H9 (cell line): ENCODE results near the gene CALN1. TPM values are rescaled to one million over a fixed set of nuclear protein-coding genes. Genes with fewer than 3 reads are reported as not detected.
A peak's percentile ranks its signal among the peaks of the same experiment; 100 is the strongest.

Experiments used
- DNase-seq: peaks from one replicate; pipeline ENCODE4 v3.0.0-alpha.2; 2017
- H2AFZ ChIP-seq: one replicate; pipeline ENCODE4 v1.6.1; 2013; ENCODE audit warnings: mild to moderate bottlenecking, low read length, control low read depth, moderate library complexity
- H2AK5ac ChIP-seq: 2 replicates; pipeline ENCODE4 v1.6.1; 2013; ENCODE audit warnings: low read length, control low read depth, mixed read lengths; ENCODE audit not compliant: insufficient read length
- H2BK120ac ChIP-seq: one replicate; pipeline ENCODE4 v1.6.1; 2013; ENCODE audit warnings: low read depth, mild to moderate bottlenecking, low read length, control low read depth, inconsistent platforms; ENCODE audit not compliant: poor library complexity, severe bottlenecking
- H2BK12ac ChIP-seq: 2 replicates; pipeline ENCODE4 v1.6.1; 2013; ENCODE audit warnings: low read length, control low read depth, mixed read lengths, low read depth; ENCODE audit not compliant: insufficient read length
- H2BK15ac ChIP-seq: 2 replicates; pipeline ENCODE4 v1.6.1; 2013; ENCODE audit warnings: low read depth, low read length, control low read depth
- H2BK20ac ChIP-seq: one replicate; pipeline ENCODE4 v1.6.1; 2013; ENCODE audit warnings: low read depth, mild to moderate bottlenecking, low read length, control low read depth, inconsistent platforms; ENCODE audit not compliant: poor library complexity, severe bottlenecking
- H2BK5ac ChIP-seq: 2 replicates; pipeline ENCODE4 v1.6.1; 2013; ENCODE audit warnings: low read length, control low read depth, mixed read lengths; ENCODE audit not compliant: insufficient read length
- H3K14ac ChIP-seq: 2 replicates; pipeline ENCODE4 v1.6.1; 2013; ENCODE audit warnings: low read length, control low read depth; ENCODE audit not compliant: insufficient read depth
- H3K18ac ChIP-seq: 2 replicates; pipeline ENCODE4 v1.6.1; 2013; ENCODE audit warnings: low read depth, mild to moderate bottlenecking, mixed read lengths, low read length, control low read depth; ENCODE audit not compliant: insufficient read length
- H3K23ac ChIP-seq: 2 replicates; pipeline ENCODE4 v1.6.1; 2013; ENCODE audit warnings: low read length, control low read depth, mixed read lengths, low read depth; ENCODE audit not compliant: insufficient read length
- H3K23me2 ChIP-seq: 2 replicates; pipeline ENCODE4 v1.6.1; 2013; ENCODE audit warnings: low read depth, mild to moderate bottlenecking, mixed read lengths, low read length, control low read depth; ENCODE audit not compliant: insufficient read length, poor library complexity, severe bottlenecking
- H3K27ac ChIP-seq: 2 replicates; pipeline ENCODE4 v1.5.1; 2013; ENCODE audit warnings: low read length, control low read depth, mixed read lengths, low read depth; ENCODE audit not compliant: insufficient read length
- H3K27me3 ChIP-seq: 2 replicates; pipeline ENCODE4 v1.6.1; 2013; ENCODE audit warnings: low read length, control low read depth, inconsistent platforms; ENCODE audit not compliant: insufficient read depth
- H3K4ac ChIP-seq: 2 replicates; pipeline ENCODE4 v1.6.1; 2013; ENCODE audit warnings: low read depth, mild to moderate bottlenecking, control low read depth, inconsistent platforms, low read length, moderate library complexity
- H3K4me1 ChIP-seq: 2 replicates; pipeline ENCODE4 v1.6.1; 2013; ENCODE audit warnings: low read length, control low read depth, inconsistent platforms; ENCODE audit not compliant: insufficient read depth
- H3K4me2 ChIP-seq: 2 replicates; pipeline ENCODE4 v1.6.1; 2013; ENCODE audit warnings: low read length, control low read depth, mixed read lengths; ENCODE audit not compliant: insufficient read length, insufficient read depth
- H3K56ac ChIP-seq: 2 replicates; pipeline ENCODE4 v1.6.1; 2013; ENCODE audit warnings: low read depth, mild to moderate bottlenecking, mixed read lengths, low read length, control low read depth; ENCODE audit not compliant: insufficient read length
- H3K79me1 ChIP-seq: 2 replicates; pipeline ENCODE4 v1.6.1; 2013; ENCODE audit warnings: low read depth, mild to moderate bottlenecking, moderate library complexity, low read length, control low read depth, inconsistent platforms; ENCODE audit not compliant: insufficient read depth, poor library complexity, severe bottlenecking
- H3K79me2 ChIP-seq: 2 replicates; pipeline ENCODE4 v1.6.1; 2013; ENCODE audit warnings: low read length, control low read depth, inconsistent platforms; ENCODE audit not compliant: insufficient read depth
- H3K9ac ChIP-seq: 2 replicates; pipeline ENCODE4 v1.6.1; 2013; ENCODE audit warnings: low read length, control low read depth, mixed read lengths; ENCODE audit not compliant: insufficient read length; ENCODE audit errors: extremely low read depth
- H3K9me3 ChIP-seq: one replicate; pipeline ENCODE4 v1.6.1; 2013; ENCODE audit warnings: low read depth, low read length, inconsistent platforms; ENCODE audit not compliant: control insufficient read depth
- H3T11ph ChIP-seq: one replicate; pipeline ENCODE4 v1.6.1; 2013; ENCODE audit warnings: mild to moderate bottlenecking, low read length, control low read depth, inconsistent platforms
- H4K20me1 ChIP-seq: one replicate; pipeline ENCODE4 v1.6.1; 2013; ENCODE audit not compliant: control insufficient read depth, insufficient read length, insufficient read depth
- H4K5ac ChIP-seq: 2 replicates; pipeline ENCODE4 v1.6.1; 2013; ENCODE audit warnings: low read depth, mild to moderate bottlenecking, mixed read lengths, low read length, control low read depth; ENCODE audit not compliant: insufficient read length
- H4K8ac ChIP-seq: replicated peaks from 2 replicates; pipeline ENCODE4 v1.6.1; 2013; ENCODE audit warnings: low read length, control low read depth, mixed read lengths, low read depth; ENCODE audit not compliant: insufficient read length
- H4K91ac ChIP-seq: 2 replicates; pipeline ENCODE4 v1.6.1; 2013; ENCODE audit warnings: low read depth, mild to moderate bottlenecking, moderate library complexity, mixed read lengths, low read length, control low read depth; ENCODE audit not compliant: insufficient read length
- H3K27ac Mint-ChIP-seq, 3 experiments: 2 replicates in 2 of 3; 3 replicates in 1 of 3; pipeline ENCODE4 v1.8.0; 2020 to 2021; ENCODE audit warnings: mixed read lengths in 3 of 3, mild to moderate bottlenecking in 1 of 3, moderate library complexity in 1 of 3
- H3K27me3 Mint-ChIP-seq: 2 replicates; pipeline ENCODE4 v1.8.0; 2021; ENCODE audit warnings: low read depth, mild to moderate bottlenecking, moderate library complexity, mixed read lengths
- H3K36me3 Mint-ChIP-seq, 3 experiments: 2 replicates in 2 of 3; 3 replicates in 1 of 3; pipeline ENCODE4 v1.8.0; 2020 to 2021; ENCODE audit warnings: low read depth in 3 of 3, mixed read lengths in 3 of 3; ENCODE audit not compliant: insufficient read depth in 1 of 3
- H3K4me1 Mint-ChIP-seq, 2 experiments: 2 replicates each; pipeline ENCODE4 v1.8.0; 2020; ENCODE audit warnings: mixed read lengths in 2 of 2
- H3K4me3 Mint-ChIP-seq, 2 experiments: 2 replicates in 1 of 2; 3 replicates in 1 of 2; pipeline ENCODE4 v1.8.0; 2020 to 2021; ENCODE audit warnings: mild to moderate bottlenecking in 2 of 2, mixed read lengths in 2 of 2, moderate library complexity in 1 of 2
- H3K9me3 Mint-ChIP-seq, 2 experiments: 2 replicates in 1 of 2; 3 replicates in 1 of 2; pipeline ENCODE4 v1.8.0; 2020; ENCODE audit warnings: mild to moderate bottlenecking in 2 of 2, mixed read lengths in 2 of 2, moderate library complexity in 1 of 2
- CTCF ChIP-seq: fragments of 200-600 bp; sonication (generic); conservative IDR thresholded peaks from 3 replicates; pipeline ENCODE4 v1.8.0; 2021; ENCODE audit warnings: antibody characterized with exemption, mild to moderate bottlenecking
- WGBS: extraction: QIAGEN DNeasy Blood & Tissue Kit; methylation state at CpG from one replicate; pipeline ENCODE4 v1.1.7; 2013; ENCODE audit warnings: missing lambda C conversion rate, low lambda C conversion rate, mixed read lengths; ENCODE audit not compliant: insufficient read length; ENCODE audit errors: extremely low coverage; 5-methylcytosine and 5-hydroxymethylcytosine counted together
- total RNA-seq: library from RNA; stranded (reverse); gene quantifications from 2 replicates; pipeline ENCODE4 v1.2.1, GENCODE V29; 2021

The CALN1 gene
- total RNA-seq, 1 experiment from 2014 or later, result 2.8 TPM

GRCh38 chr7:72335561-72336381 is 76.4 kb downstream of the CALN1 start:
- H2BK120ac ChIP-seq, result no peak overlapping the region
- H3K23me2 ChIP-seq, result peaks cover 20% of the 10 kb centered on the region
- H3K4me3 Mint-ChIP-seq, result peak overlapping the region; percentile 68 to 83
- peak overlapping the region; percentile 87 for H3K14ac ChIP-seq
- no CpG with 5 or more reads among the region's 62 CpGs for WGBS
- H2BK12ac ChIP-seq, result no peak overlapping the region
- H3K36me3 Mint-ChIP-seq, result peaks cover 9 to 33% (median 26%) of the 10 kb centered on the region in 3 experiments
- peaks cover 3% of the 10 kb centered on the region; the same call in 1 of the 2 replicates for H3K27me3 ChIP-seq
- TF ChIP-seq CTCF, result peak; percentile 52
- no peaks in the 10 kb centered on the region for H4K20me1 ChIP-seq
- no peak overlapping the region for H2BK15ac ChIP-seq
- H3K4me1 Mint-ChIP-seq, result peaks cover 17 to 25% of the 10 kb centered on the region in 2 experiments
- peak; percentile 70 for DNase-seq
- no peak overlapping the region for H3K4ac ChIP-seq
- H3K27ac Mint-ChIP-seq, result no peak overlapping the region; a peak in 1 of 7 replicates
- peaks cover 4% of the 10 kb centered on the region for H3K79me1 ChIP-seq
- H3K4me1 ChIP-seq, result no peaks in the 10 kb centered on the region
- no peak overlapping the region for H3K23ac ChIP-seq
- no peak overlapping the region for H2AFZ ChIP-seq
- no peak overlapping the region for H3T11ph ChIP-seq
- H4K5ac ChIP-seq, result no peak overlapping the region
- H4K91ac ChIP-seq, result no peak overlapping the region
- no peak overlapping the region for H2BK20ac ChIP-seq
- H3K9me3 ChIP-seq, result peaks cover 8% of the 10 kb centered on the region
- no peak overlapping the region for H4K8ac ChIP-seq
- H2AK5ac ChIP-seq, result no peak overlapping the region
- no peak overlapping the region for H3K27ac ChIP-seq
- H3K79me2 ChIP-seq, result peaks cover 4% of the 10 kb centered on the region; the same call in 1 of the 2 replicates
- H3K9me3 Mint-ChIP-seq, result peaks cover 22 to 28% of the 10 kb centered on the region in 2 experiments
- peak overlapping the region; percentile 73 for H3K18ac ChIP-seq
- peak overlapping the region; percentile 72 for H3K4me2 ChIP-seq
- H2BK5ac ChIP-seq, result no peak overlapping the region
- H3K9ac ChIP-seq, result peak overlapping the region; percentile 0
- no peak overlapping the region for H3K56ac ChIP-seq
- H3K27me3 Mint-ChIP-seq, result peaks cover 47% of the 10 kb centered on the region
